ENCODE measurements around the gene NFIC. TPM values are rescaled to one million over a fixed set of nuclear protein-coding genes. Genes with fewer than 3 reads are reported as not detected.
A peak's percentile ranks its signal among the peaks of the same experiment; 100 is the strongest.
"Not testable (repeated sequence)": the region's sequence is repeated elsewhere in the genome, so short reads cannot be mapped to it uniquely, and the experiment has no call there.

Gene NFIC
- total RNA-seq, 1 donor, result 79.5 TPM

- TF ChIP-seq, protein P1, sequence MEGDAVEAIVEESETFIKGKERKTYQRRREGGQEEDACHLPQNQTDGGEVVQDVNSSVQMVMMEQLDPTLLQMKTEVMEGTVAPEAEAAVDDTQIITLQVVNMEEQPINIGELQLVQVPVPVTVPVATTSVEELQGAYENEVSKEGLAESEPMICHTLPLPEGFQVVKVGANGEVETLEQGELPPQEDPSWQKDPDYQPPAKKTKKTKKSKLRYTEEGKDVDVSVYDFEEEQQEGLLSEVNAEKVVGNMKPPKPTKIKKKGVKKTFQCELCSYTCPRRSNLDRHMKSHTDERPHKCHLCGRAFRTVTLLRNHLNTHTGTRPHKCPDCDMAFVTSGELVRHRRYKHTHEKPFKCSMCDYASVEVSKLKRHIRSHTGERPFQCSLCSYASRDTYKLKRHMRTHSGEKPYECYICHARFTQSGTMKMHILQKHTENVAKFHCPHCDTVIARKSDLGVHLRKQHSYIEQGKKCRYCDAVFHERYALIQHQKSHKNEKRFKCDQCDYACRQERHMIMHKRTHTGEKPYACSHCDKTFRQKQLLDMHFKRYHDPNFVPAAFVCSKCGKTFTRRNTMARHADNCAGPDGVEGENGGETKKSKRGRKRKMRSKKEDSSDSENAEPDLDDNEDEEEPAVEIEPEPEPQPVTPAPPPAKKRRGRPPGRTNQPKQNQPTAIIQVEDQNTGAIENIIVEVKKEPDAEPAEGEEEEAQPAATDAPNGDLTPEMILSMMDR (IDR thresholded peaks at IDR 0.05; ENCODE audit: insufficient read depth, low read length), result no peak
- H3K4me3 ChIP-seq (ENCODE audit: low read depth, low read length), result no peak overlapping the region
- DNase-seq (ENCODE audit: low read depth), result no peak
Observed at GRCh38 chr19:3344608-3345598, 21.5 kb upstream of the NFIC start.

DNA sequence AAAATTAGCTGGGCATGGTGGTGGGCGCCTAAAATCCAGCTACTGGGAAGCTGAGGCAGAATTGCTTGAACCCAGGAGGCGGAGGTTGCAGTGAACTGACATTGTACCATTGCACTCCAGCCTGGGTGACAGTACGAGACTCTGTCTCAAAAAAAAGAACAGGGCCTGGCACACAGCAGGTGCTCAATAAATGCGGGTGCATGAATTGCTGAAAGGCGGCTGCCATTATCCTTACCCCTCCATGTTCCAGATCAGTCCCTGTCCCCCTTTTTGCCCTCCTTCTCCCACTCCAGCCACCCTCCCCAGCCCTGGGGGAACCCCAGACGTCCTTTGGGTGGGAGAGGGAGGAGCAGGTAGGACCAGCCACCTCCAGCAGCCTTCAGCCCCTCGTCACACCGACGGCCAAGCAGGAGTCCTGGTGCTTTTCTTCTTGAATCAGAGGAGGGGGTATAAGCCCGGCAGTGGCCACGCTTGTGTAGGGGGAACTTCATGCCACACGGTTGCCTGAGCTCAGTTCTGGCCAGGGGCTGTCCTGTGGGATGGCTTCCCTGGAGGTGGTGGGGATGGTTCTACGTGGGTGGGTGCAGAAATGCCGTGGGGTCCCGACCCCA lies 20.4 kb upstream of the NFIC start:
- TF ChIP-seq, protein P1 (IDR thresholded peaks at IDR 0.05; ENCODE audit: insufficient read depth, low read length), result no peak
- no peak overlapping the region for H3K4me3 ChIP-seq (ENCODE audit: low read depth, low read length)
- DNase-seq (ENCODE audit: low read depth), result no peak

GRCh38 chr19:3346677-3347353 lies 19.6 kb upstream of the NFIC start:
- DNase-seq (ENCODE audit: low read depth), result peak; percentile 86
- no peak overlapping the region for H3K4me3 ChIP-seq (ENCODE audit: low read depth, low read length)
- TF ChIP-seq, protein P1 (IDR thresholded peaks at IDR 0.05; ENCODE audit: insufficient read depth, low read length), result no peak

GRCh38 chr19:3348042-3348441 lies 18.3 kb upstream of the NFIC start:
- TF ChIP-seq, protein P1 (IDR thresholded peaks at IDR 0.05; ENCODE audit: insufficient read depth, low read length), result no peak
- no peak for DNase-seq (ENCODE audit: low read depth)
- H3K4me3 ChIP-seq (ENCODE audit: low read depth, low read length), result no peak overlapping the region

DNA sequence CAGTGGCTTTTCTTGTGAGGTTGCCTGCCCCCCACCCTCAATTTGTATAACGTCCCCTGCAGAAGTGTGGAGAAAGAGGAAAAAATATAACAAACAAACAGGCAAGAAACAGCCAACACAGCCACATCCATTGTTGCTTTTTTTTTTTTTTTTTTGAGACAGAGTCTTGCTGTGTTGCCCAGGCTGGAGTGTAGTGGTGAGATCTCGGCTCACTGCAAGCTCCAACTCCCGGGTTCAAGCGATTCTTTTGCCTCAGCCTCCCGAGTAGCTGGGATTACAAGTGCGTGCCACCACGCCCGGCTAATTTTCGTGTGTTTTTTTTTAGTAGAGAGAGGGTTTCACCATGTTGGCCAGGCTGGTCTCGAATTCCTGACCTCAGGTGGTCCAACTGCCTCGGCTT lies 17.9 kb upstream of the NFIC start:
- DNase-seq (ENCODE audit: low read depth); H3K4me3 ChIP-seq (ENCODE audit: low read depth, low read length): not testable (repeated sequence)

DNA sequence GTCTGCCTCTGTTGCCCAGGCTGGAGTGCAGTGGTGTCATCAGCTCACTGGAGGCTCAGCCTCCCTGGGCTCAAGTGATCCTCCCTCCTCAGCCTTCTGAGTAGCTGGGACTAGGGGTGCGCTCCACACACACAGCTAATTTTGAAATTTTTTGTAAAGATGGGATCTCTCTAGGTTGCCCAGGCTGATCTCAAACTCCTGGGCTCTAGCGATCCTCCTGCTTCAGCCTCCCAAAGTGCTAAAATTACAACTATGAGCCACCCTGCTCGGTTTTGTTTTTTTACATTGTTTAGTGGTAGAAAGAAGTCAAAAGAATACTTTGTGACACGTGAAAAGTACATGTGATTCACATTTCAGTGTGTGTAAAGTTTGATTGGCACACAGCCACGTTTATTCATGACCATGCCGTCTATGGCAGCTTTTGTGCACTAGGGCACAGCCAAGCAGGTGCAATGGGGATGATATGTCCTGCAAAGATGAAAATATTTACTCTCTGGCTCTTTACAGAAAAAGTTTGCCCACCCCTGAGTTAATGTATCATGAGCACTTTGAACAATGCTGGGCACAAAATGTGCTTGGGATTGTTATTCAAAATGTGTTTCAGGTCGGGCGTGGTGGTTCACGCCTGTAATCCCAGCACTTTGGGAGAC lies 16.2 kb upstream of the NFIC start:
- no peak overlapping the region for H3K4me3 ChIP-seq (ENCODE audit: low read depth, low read length)
- TF ChIP-seq, protein P1 (IDR thresholded peaks at IDR 0.05; ENCODE audit: insufficient read depth, low read length), result no peak
- DNase-seq (ENCODE audit: low read depth), result no peak
